SKM-1 (cell line): ENCODE data around the gene TNFAIP3.

ENCODE experiments used
- DNase-seq: peaks from one replicate; lab custom pipeline; 2025; ENCODE audit not compliant: unreplicated experiment; lab: John Stamatoyannopoulos, UW

TNFAIP3 gene

GRCh38 chr6:137896647-137897046 lies 29.6 kb downstream of the TNFAIP3 start:
- DNase-seq: no peak

DNA sequence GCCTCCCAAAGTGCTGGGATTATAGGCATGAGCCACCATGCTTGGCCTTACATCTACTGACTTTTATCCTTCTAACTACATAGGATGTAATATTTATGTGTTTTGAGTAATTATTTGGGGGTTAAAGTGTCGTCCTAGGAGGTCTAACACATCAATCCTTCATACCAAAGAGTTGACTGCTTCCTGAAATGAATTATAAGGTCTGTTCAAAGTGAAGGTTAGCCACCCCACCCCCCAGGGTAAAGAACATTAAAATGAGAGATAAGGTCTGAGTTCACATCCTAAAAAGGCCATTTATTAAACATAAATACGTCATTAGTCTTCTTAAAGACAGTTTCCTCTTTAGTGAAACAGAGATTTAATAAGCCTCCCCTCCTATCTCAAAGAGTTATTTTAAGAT lies 33.8 kb downstream of the TNFAIP3 start:
- DNase-seq: no peak

DNA sequence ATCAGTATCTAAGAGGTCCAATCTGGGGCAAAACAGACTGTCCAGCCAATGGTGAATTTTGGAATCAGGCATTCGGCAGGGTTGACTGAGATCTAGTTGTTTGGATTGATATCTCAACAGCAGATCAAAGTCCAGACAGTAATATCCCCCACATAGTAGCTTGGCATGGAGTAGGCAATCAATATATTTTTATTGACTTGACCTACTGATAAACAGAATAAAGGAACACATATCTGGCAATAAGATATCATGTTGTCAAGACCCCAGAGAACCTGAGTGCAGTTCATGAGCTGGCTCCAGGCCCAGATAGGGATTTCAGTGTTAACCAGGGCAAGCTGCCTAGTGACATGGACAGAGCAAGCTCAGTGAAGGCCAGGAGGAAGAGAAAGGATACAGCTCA lies 34.4 kb downstream of the TNFAIP3 start:
- no peak for DNase-seq

- no peak for DNase-seq
These were observed 35.6 kb downstream of the TNFAIP3 start for GRCh38 chr6:137902699-137903098.

- DNase-seq: no peak
These were observed 36.3 kb downstream of the TNFAIP3 start for GRCh38 chr6:137903274-137903932.

DNA sequence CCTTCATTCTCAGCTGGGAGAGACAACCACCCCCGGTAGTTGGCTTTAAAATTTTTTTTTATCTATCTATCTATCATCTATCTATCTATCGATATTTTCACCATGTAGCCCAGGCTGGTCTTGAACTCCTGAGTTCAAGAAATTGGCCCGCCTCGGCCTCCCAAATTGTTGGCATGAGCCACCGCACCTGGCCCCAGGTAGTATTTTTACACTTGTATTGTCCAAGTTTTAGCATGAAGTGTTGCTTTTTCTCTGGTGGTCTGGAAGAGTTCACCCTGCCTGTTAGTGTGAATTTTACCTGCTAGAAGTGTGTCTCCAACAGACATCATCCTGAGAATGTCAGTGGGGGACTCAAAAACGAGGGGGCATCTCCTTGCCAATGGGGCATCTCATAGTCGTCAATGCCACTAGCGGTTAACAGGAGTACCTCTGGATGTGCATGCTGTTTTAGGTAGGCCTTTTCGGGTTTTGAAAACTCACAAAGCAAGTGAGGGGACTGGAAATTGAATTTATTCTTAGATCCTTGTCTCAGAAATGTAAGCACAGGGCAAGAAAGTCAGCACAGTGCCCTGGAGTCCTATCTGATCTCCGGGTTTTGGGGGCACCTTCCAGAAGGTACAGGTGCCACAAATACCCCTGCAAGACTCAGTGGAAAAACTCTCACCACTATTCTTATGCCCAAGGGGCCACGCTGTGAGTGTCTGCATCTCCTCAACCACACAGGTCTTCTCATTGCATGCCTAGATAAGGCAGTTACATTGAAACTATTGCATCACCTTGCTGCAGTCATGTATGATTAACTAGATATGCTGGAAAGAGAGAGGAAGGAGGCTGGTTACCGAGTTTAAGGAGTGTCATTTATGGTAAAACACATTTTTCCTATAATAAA lies 37.1 kb downstream of the TNFAIP3 start:
- DNase-seq: peak; percentile 71

DNA sequence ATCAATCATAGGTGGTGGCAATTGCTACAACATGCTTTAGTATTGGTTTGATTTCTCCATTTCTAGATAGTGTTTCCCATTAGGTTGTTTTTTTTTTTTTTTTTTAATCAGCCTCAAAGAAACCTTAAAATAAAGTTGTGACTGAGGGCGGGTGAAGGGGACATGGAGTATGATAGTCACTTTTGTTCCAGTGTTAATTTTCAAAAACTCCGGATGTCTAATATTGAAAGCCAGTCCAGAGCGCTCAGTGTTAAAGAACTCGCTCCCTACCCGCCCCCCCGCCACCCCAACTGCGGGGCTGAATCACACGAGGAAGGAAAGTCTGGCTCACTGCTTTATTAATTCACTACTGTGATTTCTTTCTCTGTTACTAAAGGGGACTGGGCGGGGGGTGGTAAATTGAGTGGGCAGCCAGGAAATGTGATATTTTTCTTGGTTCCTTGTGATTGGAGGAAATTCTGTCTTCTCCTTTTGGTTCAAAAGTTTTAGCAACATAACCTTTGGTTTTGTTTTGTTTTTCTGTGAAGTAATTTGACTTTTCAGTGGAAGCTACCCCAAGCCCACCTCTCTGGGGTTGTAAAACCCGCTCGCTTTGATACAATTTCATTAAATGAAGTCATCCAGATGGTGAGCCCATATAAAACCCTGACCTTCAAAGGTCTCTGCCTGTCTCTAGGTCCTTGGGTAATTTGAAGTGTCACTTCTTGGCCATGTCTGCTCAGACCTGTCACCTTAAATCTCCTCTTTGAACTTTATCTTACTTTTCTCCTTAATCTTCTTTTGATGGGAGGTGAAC lies 38.0 kb downstream of the TNFAIP3 start:
- no peak for DNase-seq

DNA sequence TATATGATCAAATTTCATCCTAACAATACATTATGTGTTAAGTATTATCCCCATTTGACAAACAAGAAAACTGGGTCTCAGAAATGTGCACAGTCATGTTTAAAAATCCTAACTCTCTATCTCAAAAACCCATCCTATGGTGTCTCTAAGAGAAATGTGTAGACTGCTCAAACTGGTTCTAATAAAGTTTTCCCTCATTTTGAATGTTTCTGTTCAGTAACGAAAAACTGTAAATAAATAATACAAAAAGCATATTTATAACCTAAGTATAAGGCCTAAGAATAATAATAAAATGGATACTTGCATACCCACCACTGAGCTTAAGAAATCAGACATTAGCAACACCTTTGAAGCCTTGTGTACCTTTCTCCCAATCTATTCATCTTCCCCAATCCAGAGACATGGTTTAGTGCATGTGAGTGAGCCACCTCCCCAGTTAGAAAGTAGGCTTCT lies 39.0 kb downstream of the TNFAIP3 start:
- no peak for DNase-seq

DNA sequence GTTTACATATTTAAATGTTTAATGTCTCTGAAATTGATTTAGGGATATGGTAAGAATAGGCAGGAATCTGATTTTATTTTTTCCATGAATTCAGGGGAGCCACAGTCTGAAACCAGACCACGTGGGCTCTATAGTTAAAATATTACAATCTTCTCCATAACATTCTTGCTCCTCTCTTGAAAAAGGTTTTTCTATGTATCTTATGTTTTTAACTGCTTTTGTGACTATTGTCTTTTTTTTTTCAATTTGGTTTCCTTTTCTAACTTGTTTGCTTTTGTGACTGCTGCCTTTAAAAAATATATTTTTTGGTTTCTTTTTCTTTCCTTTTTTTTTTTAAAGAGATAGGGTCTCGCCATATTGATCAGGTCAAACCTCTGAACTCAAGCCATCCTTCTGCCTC lies 40.1 kb downstream of the TNFAIP3 start:
- no peak for DNase-seq

GRCh38 chr6:137909533-137909932 lies 42.5 kb downstream of the TNFAIP3 start:
- no peak for DNase-seq

DNA sequence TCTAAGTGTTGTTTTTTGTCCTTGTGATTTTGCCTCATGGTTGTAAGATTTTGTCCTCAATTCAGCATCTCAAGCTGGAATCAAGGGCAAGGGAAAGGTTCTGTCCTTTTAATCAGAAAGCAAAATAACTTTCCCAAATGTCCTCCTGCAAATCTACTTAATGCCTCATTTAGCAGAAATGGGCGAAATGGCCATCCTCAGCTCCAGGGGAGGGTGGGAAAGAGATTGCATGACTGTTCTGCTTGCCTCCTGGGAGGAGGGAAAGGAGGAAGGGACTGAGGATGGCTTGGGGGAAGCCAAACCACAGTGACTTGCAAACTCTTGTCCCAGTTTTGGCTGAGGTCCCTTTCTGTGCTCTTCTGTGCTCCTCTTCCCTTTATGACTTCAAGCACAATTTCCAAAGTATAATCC lies 43.4 kb downstream of the TNFAIP3 start:
- DNase-seq: peak; percentile 65

- DNase-seq: no peak
These were observed 43.9 kb downstream of the TNFAIP3 start for GRCh38 chr6:137910843-137911456.

DNA sequence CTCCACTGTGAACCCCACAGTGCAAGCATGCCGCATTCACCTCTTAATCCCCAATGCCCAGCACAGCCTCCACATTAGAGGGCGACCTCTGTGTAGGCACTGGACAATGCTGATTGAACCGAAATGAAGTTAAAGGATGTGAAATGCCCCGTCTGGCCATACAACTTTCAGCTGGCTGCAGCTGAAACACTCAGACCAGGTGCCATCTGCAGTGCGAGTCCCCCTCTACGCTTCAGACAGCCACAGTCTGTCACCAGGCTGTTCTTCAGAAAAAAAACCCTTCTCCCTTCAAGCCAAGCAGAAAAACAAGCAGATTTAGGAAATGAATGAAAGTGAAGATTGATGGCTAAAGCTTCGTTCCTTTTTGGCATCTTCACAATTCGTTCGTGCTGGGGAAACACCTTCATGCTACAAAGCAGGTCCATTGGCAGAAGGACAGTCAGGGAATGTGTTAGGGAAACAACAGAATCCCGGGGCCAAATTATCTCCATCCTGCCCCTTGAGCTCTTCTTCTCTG lies 44.7 kb downstream of the TNFAIP3 start:
- no peak for DNase-seq

GRCh38 chr6:137912813-137913212 lies 45.8 kb downstream of the TNFAIP3 start:
- no peak for DNase-seq

DNA sequence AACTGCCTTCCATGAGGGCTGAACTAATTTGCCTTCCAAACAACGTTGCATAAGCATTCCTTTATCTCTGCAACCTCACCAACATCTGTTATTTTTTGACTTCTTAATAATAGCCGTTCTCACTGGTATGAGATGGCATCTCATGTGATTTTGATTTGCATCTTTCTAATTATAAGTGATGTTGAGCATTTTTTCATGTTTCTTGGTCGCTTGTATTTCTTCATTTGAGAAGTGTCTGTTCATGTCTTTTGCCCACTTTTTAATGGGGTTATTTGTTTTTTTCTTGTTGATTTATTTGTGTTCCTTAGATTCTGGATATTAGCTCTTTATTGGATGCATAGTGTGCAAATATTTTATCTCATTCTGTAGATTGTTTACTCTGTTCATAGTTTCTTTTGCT lies 46.4 kb downstream of the TNFAIP3 start:
- no peak for DNase-seq

- DNase-seq: no peak
These were observed 47.0 kb downstream of the TNFAIP3 start for GRCh38 chr6:137913996-137914529.

- DNase-seq: no peak
These were observed 47.6 kb downstream of the TNFAIP3 start for GRCh38 chr6:137914530-137915193.

DNA sequence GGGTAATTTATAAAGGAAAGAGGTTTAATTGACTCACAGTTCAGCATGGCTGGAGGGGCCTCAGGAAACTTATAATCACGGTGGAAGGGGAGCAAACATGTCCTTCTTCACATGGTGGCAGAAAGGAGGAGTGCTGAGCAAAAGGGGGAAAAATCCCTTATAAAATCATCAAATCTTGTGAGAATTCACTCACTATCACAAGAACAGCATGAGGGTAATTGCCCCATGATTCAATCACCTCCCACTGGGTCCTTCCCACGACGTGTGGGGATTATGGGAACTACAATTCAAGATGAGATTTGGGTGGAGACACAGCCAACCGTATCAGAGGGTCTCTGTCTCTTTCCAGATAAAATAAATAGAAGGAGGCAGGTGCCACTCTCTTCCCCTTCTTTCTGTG lies 48.7 kb downstream of the TNFAIP3 start:
- DNase-seq: no peak

GRCh38 chr6:137917551-137918325 lies 50.7 kb downstream of the TNFAIP3 start:
- no peak for DNase-seq
